Neural cell (in vitro differentiated cells): ENCODE measurements around the gene TSSC4.
"Not testable (repeated sequence)": the region's sequence is repeated elsewhere in the genome, so short reads cannot be mapped to it uniquely, and the experiment has no call there.

Experiments
- EP300 ChIP-seq: fragments of 450-650 bp; conservative IDR thresholded peaks from 2 replicates; pipeline ENCODE4 v1.6.1; 2014; ENCODE audit warnings: antibody characterized with exemption, mild to moderate bottlenecking, moderate library complexity; ENCODE audit not compliant: poor library complexity, severe bottlenecking
- EZH2 ChIP-seq: fragments of 200-600, 300-800 bp; shearing (Covaris generic), sonication (generic); IDR thresholded peaks from 2 replicates; pipeline ENCODE4 v1.6.1; 2014; ENCODE audit warnings: antibody characterized with exemption, low read length, borderline replicate concordance, mild to moderate bottlenecking; ENCODE audit not compliant: insufficient read depth, poor library complexity, severe bottlenecking
- MXI1 ChIP-seq: fragments of 450-650 bp; conservative IDR thresholded peaks from 2 replicates; pipeline ENCODE4 v1.6.1; 2014; ENCODE audit warnings: antibody characterized with exemption, mild to moderate bottlenecking; ENCODE audit not compliant: poor library complexity, severe bottlenecking
- POLR2AphosphoS5 ChIP-seq: IDR thresholded peaks from 2 replicates; pipeline ENCODE4 v1.6.1; 2012
- RAD21 ChIP-seq: fragments of 450-650 bp; conservative IDR thresholded peaks from 2 replicates; pipeline ENCODE4 v1.6.1; 2014; ENCODE audit warnings: antibody characterized with exemption, mild to moderate bottlenecking, moderate library complexity
- REST ChIP-seq: IDR thresholded peaks from 2 replicates; pipeline ENCODE4 v1.6.1; 2012; ENCODE audit warnings: borderline replicate concordance
- SMC3 ChIP-seq: fragments of 450-650 bp; conservative IDR thresholded peaks from 2 replicates; pipeline ENCODE4 v1.6.1; 2014; ENCODE audit warnings: antibody characterized with exemption, mild to moderate bottlenecking, moderate library complexity; ENCODE audit not compliant: poor library complexity
- TF ChIP-seq, protein P1 (sequence below): fragments of 450-650 bp; IDR thresholded peaks from 2 replicates; pipeline ENCODE4 v1.5.1; 2014; ENCODE audit warnings: antibody characterized with exemption, mild to moderate bottlenecking, moderate library complexity; ENCODE audit not compliant: poor library complexity, severe bottlenecking

DNA sequence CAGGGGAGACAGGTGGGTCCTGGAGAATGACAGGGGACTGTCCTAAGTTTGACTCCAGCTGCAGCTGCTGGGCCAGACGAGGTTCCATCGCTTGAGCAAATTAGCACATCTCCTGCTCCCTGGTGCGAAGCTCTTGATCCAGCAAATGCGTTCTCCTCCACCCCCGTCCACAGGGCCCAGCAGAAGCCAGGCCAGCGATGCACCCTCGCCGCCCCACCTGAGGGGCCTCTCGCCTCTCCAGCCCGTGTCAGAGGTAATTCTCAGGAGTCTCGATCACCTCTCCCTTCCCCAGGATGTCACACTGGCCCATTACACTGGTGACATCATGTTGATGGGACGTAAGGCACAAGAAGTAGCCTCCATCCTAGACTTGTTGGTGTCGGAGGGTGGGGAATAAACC, 42.9 kb upstream of the TSSC4 start:
- TF ChIP-seq, protein P1, sequence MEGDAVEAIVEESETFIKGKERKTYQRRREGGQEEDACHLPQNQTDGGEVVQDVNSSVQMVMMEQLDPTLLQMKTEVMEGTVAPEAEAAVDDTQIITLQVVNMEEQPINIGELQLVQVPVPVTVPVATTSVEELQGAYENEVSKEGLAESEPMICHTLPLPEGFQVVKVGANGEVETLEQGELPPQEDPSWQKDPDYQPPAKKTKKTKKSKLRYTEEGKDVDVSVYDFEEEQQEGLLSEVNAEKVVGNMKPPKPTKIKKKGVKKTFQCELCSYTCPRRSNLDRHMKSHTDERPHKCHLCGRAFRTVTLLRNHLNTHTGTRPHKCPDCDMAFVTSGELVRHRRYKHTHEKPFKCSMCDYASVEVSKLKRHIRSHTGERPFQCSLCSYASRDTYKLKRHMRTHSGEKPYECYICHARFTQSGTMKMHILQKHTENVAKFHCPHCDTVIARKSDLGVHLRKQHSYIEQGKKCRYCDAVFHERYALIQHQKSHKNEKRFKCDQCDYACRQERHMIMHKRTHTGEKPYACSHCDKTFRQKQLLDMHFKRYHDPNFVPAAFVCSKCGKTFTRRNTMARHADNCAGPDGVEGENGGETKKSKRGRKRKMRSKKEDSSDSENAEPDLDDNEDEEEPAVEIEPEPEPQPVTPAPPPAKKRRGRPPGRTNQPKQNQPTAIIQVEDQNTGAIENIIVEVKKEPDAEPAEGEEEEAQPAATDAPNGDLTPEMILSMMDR, result not testable (repeated sequence)
- TF ChIP-seq RAD21, POLR2AphosphoS5, REST, SMC3, MXI1, EZH2, EP300: not testable (repeated sequence)
